Measurements from ENCODE around the gene EOLA1. TPM values are rescaled to one million over a fixed set of nuclear protein-coding genes. Genes with fewer than 3 reads are reported as not detected.

The EOLA1 gene
- polyA plus RNA-seq, 6 donors from 2014 or later, result 10.6 to 27.8 (median 23.2) TPM

Other genes with a start within 250 kb of the EOLA1 start
- 100 to 1,000 TPM in 1 of 6 donors, 10 to 100 TPM in 5; 71.1 to 106 (median 77.5) TPM for gene IDS, start 35.7 kb upstream of the EOLA1 start, polyA plus RNA-seq (ENCODE audit: low read depth in 6 of 6)
- not detected for gene HSFX3, start 8.9 kb downstream of the EOLA1 start, polyA plus RNA-seq (ENCODE audit: low read depth in 6 of 6)
- not detected for gene MAGEA9B, start 46.4 kb downstream of the EOLA1 start, polyA plus RNA-seq (ENCODE audit: low read depth in 6 of 6)
- gene HSFX2, start 54.3 kb downstream of the EOLA1 start, polyA plus RNA-seq (ENCODE audit: low read depth in 6 of 6), result under 1 TPM in 3 of 6 donors, not detected in 3; 0.18 to 0.72 (median 0.30) TPM
- 10 to 100 TPM in 5 of 6 donors, 1 to 10 TPM in 1; 9.1 to 23.7 (median 16.7) TPM for gene TMEM185A, start 90.8 kb downstream of the EOLA1 start, polyA plus RNA-seq (ENCODE audit: low read depth in 6 of 6)
- not detected for gene MAGEA11, start 171.0 kb downstream of the EOLA1 start, polyA plus RNA-seq (ENCODE audit: low read depth in 6 of 6)
- under 1 TPM in 2 of 6 donors, not detected in 4; 0.24 to 0.32 TPM for gene HSFX1, start 233.1 kb downstream of the EOLA1 start, polyA plus RNA-seq (ENCODE audit: low read depth in 6 of 6)
- not detected for gene MAGEA9, start 240.9 kb downstream of the EOLA1 start, polyA plus RNA-seq (ENCODE audit: low read depth in 6 of 6)